ENCODE results near the gene CAMP. TPM values are rescaled to one million over a fixed set of nuclear protein-coding genes. Genes with fewer than 3 reads are reported as not detected.
A peak's percentile ranks its signal among the peaks of the same experiment; 100 is the strongest.
"Not testable (repeated sequence)": the region's sequence is repeated elsewhere in the genome, so short reads cannot be mapped to it uniquely, and the experiment has no call there.

CAMP gene
- total and polyA plus RNA-seq, 3 experiments from 2014 or later: not detected

DNA sequence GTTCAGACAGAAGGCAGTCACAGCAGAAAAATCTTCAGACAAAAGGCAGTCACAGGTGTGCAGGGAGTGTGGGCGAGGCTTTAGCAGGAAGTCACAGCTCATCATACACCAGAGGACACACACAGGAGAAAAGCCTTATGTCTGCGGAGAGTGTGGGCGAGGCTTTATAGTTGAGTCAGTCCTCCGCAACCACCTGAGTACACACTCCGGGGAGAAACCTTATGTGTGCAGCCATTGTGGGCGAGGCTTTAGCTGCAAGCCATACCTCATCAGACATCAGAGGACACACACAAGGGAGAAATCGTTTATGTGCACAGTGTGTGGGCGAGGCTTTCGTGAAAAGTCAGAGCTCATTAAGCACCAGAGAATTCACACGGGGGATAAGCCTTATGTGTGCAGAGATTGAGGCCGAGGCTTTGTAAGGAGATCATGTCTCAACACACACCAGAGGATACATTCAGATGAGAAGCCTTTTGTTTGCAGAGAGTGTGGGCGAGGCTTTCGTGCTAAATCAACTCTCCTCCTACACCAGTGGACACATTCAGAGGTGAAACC, 45.2 kb downstream of the CAMP start:
- no peak overlapping the region for H3K27ac ChIP-seq (ENCODE audit: low read depth, low read length)
- CTCF ChIA-PET: interaction anchor here (1.1 to 2.1 kb wide), 5 partner anchors 9 to 178 kb away, joined by 3 to 9 read pairs (median 4); partner anchors contain the start of genes ATRIP and NME6

DNA sequence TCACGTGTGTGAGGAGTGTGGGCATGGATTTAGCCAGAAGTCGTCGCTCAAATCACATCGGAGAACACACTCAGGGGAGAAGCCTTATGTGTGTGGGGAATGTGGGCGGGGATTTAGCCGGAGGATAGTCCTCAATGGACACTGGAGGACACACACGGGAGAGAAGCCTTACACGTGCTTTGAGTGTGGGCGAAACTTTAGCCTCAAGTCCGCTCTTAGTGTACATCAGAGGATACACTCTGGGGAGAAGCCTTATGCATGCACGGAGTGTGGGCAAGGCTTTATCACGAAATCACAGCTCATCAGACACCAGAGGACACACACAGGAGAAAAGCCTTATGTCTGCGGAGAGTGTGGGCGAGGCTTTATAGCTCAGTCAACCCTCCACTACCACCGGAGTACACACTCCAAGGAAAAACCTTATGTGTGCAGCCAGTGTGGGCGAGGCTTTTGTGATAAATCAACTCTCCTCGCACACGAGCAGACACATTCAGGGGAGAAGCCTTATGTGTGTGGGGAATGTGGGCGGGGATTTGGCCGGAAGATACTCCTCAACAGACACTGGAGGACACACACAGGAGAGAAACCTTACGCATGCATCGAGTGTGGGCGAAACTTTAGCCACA, 45.8 kb downstream of the CAMP start:
- no peaks in the 10 kb centered on the region for H3K27me3 Mint-ChIP-seq
- ChIA-PET POLR2A (interaction anchor here (0.7 to 1.2 kb wide), 5 partner anchors 25 to 171 kb away, joined by 3 to 4 read pairs (median 3); partner anchors contain the start of genes CCDC51, TMA7 and ZNF589), CTCF (interaction anchor here (1.1 to 2.1 kb wide), 6 partner anchors 9 to 178 kb away, joined by 3 to 9 read pairs (median 4); partner anchors contain the start of genes ATRIP and NME6)
- peaks cover 28 to 29% (median 28%) of the 10 kb centered on the region in 3 donors for H3K4me1 Mint-ChIP-seq
- peaks cover 0 to 25% (median 4%) of the 10 kb centered on the region in 3 donors for H3K36me3 Mint-ChIP-seq
- H3K9me3 Mint-ChIP-seq: no peaks in the 10 kb centered on the region
- peak overlapping the region; percentile 26 to 96 (median 90) for H3K27ac Mint-ChIP-seq
- H3K4me1 ChIP-seq (ENCODE audit: insufficient read depth, low read length): peaks cover 25% of the 10 kb centered on the region
- peak overlapping the region in 6 of 7 donors; percentile 45 to 82 (median 70) for H3K4me3 Mint-ChIP-seq
- peaks cover 5% of the 10 kb centered on the region for H3K36me3 ChIP-seq (ENCODE audit: insufficient read depth, low read length)
- H3K9me3 ChIP-seq (ENCODE audit: low read length): no peaks in the 10 kb centered on the region
- H3K27me3 ChIP-seq (ENCODE audit: insufficient read depth, low read length, poor library complexity, severe bottlenecking): no peaks in the 10 kb centered on the region
- H3K4me3 ChIP-seq (ENCODE audit: low read length): peak overlapping the region; percentile 46
- peak in 1 of 5 donors; percentile 21 for DNase-seq
- no peak overlapping the region for H3K27ac ChIP-seq (ENCODE audit: low read depth, low read length)

More for the DNA sequence above, 45.2 kb downstream of the CAMP start:
- DNase-seq: peak; percentile 40 to 86 (median 69)
- Mint-ChIP-seq H3K27ac (peak overlapping the region; percentile 62 to 96 (median 94)), H3K4me3 (peak overlapping the region; percentile 24 to 82 (median 69)), H3K9me3 (no peaks in the 10 kb centered on the region), H3K4me1 (peaks cover 26 to 29% (median 26%) of the 10 kb centered on the region in 3 donors), H3K27me3 (no peaks in the 10 kb centered on the region), H3K36me3 (peaks cover 0 to 30% (median 8%) of the 10 kb centered on the region in 3 donors)
- Histone ChIP-seq H3K4me1 (ENCODE audit: insufficient read depth, low read length) (peaks cover 25% of the 10 kb centered on the region), H3K36me3 (ENCODE audit: insufficient read depth, low read length) (peaks cover 5% of the 10 kb centered on the region), H3K9me3 (ENCODE audit: low read length) (no peaks in the 10 kb centered on the region), H3K27me3 (ENCODE audit: insufficient read depth, low read length, poor library complexity, severe bottlenecking) (no peaks in the 10 kb centered on the region), H3K4me3 (ENCODE audit: low read length) (peak overlapping the region; percentile 46)
- POLR2A ChIA-PET: interaction anchor here (0.5 to 1.2 kb wide), 5 partner anchors 13 to 171 kb away, joined by 3 to 4 read pairs (median 3); partner anchors contain the start of genes CCDC51, TMA7 and ZNF589

DNA sequence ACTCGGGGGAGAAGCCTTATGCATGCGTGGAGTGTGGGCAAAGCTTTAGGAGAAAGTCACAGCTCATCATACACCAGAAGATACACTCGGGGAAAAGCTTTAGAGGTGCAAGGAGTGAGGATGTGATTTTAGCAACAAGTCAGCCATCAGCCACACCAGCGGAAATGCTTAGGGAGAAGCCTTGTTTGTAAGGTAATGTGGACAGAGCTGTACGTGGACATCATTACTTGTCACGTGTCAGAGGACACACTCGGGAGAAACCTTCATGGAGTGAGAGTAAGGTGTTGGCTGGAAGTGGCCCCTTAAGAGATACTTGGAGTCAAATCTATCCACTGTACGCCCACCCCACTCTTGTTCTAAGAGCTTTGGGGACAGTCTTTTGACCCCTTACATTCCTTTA, 46.3 kb downstream of the CAMP start:
- ChIA-PET POLR2A (interaction anchor here (0.7 to 1.0 kb wide), 2 partner anchors 25 to 29 kb away, joined by 3 read pairs; partner anchors contain the start of gene ZNF589), CTCF (interaction anchor here (0.8 to 2.1 kb wide), 3 partner anchors 9 to 167 kb away, joined by 4 to 9 read pairs (median 4); no protein-coding TSS in a partner anchor)
- Histone ChIP-seq H3K36me3 (ENCODE audit: insufficient read depth, low read length) (peaks cover 5% of the 10 kb centered on the region), H3K9me3 (ENCODE audit: low read length) (no peaks in the 10 kb centered on the region), H3K27me3 (ENCODE audit: insufficient read depth, low read length, poor library complexity, severe bottlenecking) (no peaks in the 10 kb centered on the region), H3K4me3 (ENCODE audit: low read length) (peak overlapping the region; percentile 46), H3K4me1 (ENCODE audit: insufficient read depth, low read length) (peaks cover 25% of the 10 kb centered on the region), H3K27ac (ENCODE audit: low read depth, low read length) (no peak overlapping the region)
- Mint-ChIP-seq H3K4me3 (peak overlapping the region in 6 of 7 donors; percentile 29 to 82 (median 70)), H3K9me3 (no peaks in the 10 kb centered on the region), H3K27me3 (no peaks in the 10 kb centered on the region), H3K4me1 (peaks cover 28 to 29% (median 28%) of the 10 kb centered on the region in 3 donors), H3K36me3 (peaks cover 0 to 22% (median 2%) of the 10 kb centered on the region in 3 donors), H3K27ac (peak overlapping the region; percentile 58 to 96 (median 70))
- DNase-seq: no peak

DNA sequence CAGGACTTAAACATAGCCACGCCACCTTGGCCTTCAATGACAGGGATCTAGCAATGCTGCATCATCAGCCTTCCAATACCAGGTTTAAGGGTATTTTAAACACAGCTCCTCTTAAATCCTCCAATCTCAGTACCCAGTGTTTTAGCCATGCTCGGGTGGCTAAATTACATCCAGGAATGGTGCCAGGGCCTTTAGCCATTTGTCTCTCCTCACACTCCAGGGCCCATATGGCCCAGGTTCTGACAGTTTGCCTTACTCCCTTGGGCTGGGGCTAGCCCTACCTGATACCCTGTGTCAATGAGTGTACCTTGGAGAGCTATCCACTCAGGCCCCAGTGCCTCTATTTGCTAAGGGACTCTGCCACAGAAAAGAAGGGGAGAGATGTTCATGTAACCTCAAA, 47.0 kb downstream of the CAMP start:
- no peak for DNase-seq
- Histone ChIP-seq H3K4me3 (ENCODE audit: low read length) (no peak overlapping the region), H3K27me3 (ENCODE audit: insufficient read depth, low read length, poor library complexity, severe bottlenecking) (no peaks in the 10 kb centered on the region), H3K9me3 (ENCODE audit: low read length) (no peaks in the 10 kb centered on the region), H3K36me3 (ENCODE audit: insufficient read depth, low read length) (peaks cover 5% of the 10 kb centered on the region), H3K4me1 (ENCODE audit: insufficient read depth, low read length) (peaks cover 25% of the 10 kb centered on the region), H3K27ac (ENCODE audit: low read depth, low read length) (no peak overlapping the region)
- Mint-ChIP-seq H3K9me3 (no peaks in the 10 kb centered on the region), H3K36me3 (peaks cover 0 to 22% (median 2%) of the 10 kb centered on the region in 3 donors), H3K27me3 (no peaks in the 10 kb centered on the region), H3K4me1 (peaks cover 28 to 29% (median 28%) of the 10 kb centered on the region in 3 donors), H3K4me3 (no peak overlapping the region), H3K27ac (peak overlapping the region in 5 of 8 donors; percentile 20 to 66 (median 58))
- ChIA-PET CTCF (interaction anchor here (0.8 to 4.5 kb wide), 5 partner anchors 8 to 166 kb away, joined by 3 to 33 read pairs (median 4); no protein-coding TSS in a partner anchor), POLR2A (no interaction called here)

DNA sequence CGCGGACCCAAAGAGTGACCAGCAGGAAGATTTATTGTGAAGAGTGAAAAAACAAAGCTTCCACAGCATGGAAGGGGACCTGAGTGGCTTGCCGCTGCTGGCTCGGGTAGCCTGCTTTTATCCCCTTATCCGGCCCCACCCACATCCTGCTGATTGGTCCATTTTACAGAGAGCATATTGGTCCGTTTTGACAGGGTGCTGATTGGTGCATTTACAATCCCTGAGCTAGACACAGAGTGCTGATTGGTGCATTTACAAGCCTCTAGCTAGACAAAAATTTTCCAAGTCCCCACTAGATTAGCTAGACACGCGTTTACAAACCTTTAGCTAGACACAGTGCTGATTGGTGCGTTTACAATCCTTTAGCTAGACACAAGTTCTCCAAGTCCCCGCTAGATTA, 47.9 kb downstream of the CAMP start:
- POLR2A ChIA-PET; H3K27me3 ChIP-seq (ENCODE audit: insufficient read depth, low read length, poor library complexity, severe bottlenecking); H3K27ac ChIP-seq (ENCODE audit: low read depth, low read length); H3K9me3 ChIP-seq (ENCODE audit: low read length); H3K9me3 Mint-ChIP-seq; H3K27me3 Mint-ChIP-seq; H3K4me3 ChIP-seq (ENCODE audit: low read length); DNase-seq; H3K4me3 Mint-ChIP-seq; H3K36me3 ChIP-seq (ENCODE audit: insufficient read depth, low read length); H3K27ac Mint-ChIP-seq: not testable (repeated sequence)
- CTCF ChIA-PET: interaction anchor here (1.0 to 4.5 kb wide), 4 partner anchors 8 to 236 kb away, joined by 3 to 33 read pairs (median 4); no protein-coding TSS in a partner anchor
- Mint-ChIP-seq H3K36me3 (peaks cover 0 to 15% (median 2%) of the 10 kb centered on the region in 3 donors), H3K4me1 (peaks cover 28 to 29% (median 28%) of the 10 kb centered on the region in 3 donors)
- peaks cover 25% of the 10 kb centered on the region for H3K4me1 ChIP-seq (ENCODE audit: insufficient read depth, low read length)

DNA sequence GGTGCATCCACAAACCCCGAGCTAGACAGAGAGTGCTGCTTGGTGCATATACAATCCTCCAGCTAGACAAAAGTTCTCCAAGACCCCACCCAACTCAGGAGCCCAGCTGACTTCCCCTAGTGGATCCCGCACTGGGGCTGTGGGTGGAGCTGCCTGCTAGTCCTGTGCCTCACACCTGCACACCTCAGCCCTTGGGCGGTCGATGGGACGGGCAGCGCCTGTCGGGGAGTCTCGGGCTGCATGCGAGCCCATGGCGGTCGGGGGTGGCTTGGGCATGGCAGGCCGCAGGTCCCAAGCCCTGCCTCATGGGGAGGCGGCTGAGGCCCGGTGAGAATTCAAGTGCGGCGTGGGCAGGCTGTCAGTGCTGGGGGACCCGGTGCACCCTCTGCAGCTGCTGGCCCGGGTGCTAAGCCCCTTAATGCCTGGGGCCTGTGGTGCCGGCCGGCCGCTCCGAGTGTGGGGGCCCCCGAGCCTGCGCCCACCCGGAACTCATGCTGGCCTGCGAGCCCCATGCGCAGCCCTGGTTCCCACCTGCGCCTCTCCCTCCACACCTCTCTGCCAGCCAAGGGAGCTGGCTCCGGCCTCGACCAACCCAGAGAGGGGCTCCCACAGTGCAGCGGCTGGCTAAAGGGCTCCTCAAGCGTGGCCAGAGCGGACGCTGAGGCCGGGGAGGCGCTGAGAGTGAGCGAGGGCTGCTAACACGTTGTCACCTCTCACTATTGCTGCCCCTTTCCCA, 48.6 kb downstream of the CAMP start:
- CTCF ChIA-PET: interaction anchor here (1.0 to 4.5 kb wide), 5 partner anchors 9 to 235 kb away, joined by 3 to 33 read pairs (median 4); no protein-coding TSS in a partner anchor
- DNase-seq: no peak
- Histone ChIP-seq H3K27me3 (ENCODE audit: insufficient read depth, low read length, poor library complexity, severe bottlenecking) (no peaks in the 10 kb centered on the region), H3K27ac (ENCODE audit: low read depth, low read length) (no peak overlapping the region), H3K4me3 (ENCODE audit: low read length) (no peak overlapping the region), H3K4me1 (ENCODE audit: insufficient read depth, low read length) (peaks cover 25% of the 10 kb centered on the region), H3K36me3 (ENCODE audit: insufficient read depth, low read length) (peaks cover 1% of the 10 kb centered on the region), H3K9me3 (ENCODE audit: low read length) (no peaks in the 10 kb centered on the region)
- peaks cover 0 to 4% of the 10 kb centered on the region in 2 donors for H3K27me3 Mint-ChIP-seq
- no peak overlapping the region for H3K4me3 Mint-ChIP-seq
- H3K9me3 Mint-ChIP-seq: no peaks in the 10 kb centered on the region
- H3K36me3 Mint-ChIP-seq: peaks cover 0 to 8% (median 2%) of the 10 kb centered on the region in 3 donors
- H3K4me1 Mint-ChIP-seq: peaks cover 27 to 28% (median 28%) of the 10 kb centered on the region in 3 donors
- no peak overlapping the region for H3K27ac Mint-ChIP-seq
- POLR2A ChIA-PET: no interaction called here

DNA sequence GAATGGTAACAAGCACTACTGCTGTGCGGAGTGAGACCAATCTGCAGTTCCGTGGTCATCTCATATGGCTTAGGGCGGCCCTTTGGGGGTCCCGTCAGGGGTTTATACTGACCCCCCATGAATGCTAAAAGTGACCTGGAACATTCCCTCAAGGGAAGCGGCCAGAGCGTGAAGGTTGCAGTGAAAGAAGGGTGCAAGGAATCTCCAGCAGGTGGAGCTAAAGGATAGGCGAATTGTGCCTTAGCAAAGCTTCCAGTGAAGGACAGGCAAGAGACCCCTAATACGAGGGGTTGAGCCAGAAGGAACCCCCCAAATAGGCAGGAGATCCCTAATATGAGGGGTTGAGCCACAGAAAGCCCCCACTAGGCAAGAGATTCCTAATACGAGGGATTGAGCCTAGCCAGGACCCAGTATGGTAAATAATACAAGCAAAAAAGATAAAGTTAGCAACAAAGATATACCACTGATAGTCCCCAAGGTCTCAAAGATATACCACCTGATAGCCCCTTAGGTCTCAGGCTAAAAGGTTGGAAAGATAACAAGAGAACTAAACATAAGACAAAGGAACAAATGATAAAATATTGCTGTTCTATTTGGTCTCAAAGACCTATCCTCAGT, 50.4 kb downstream of the CAMP start:
- Histone ChIP-seq H3K27ac (ENCODE audit: low read depth, low read length) (no peak overlapping the region), H3K27me3 (ENCODE audit: insufficient read depth, low read length, poor library complexity, severe bottlenecking) (no peaks in the 10 kb centered on the region), H3K9me3 (ENCODE audit: low read length) (no peaks in the 10 kb centered on the region), H3K36me3 (ENCODE audit: insufficient read depth, low read length) (no peaks in the 10 kb centered on the region), H3K4me1 (ENCODE audit: insufficient read depth, low read length) (peaks cover 16% of the 10 kb centered on the region), H3K4me3 (ENCODE audit: low read length) (no peak overlapping the region)
- Mint-ChIP-seq H3K27me3 (peaks cover 0 to 4% of the 10 kb centered on the region in 2 donors), H3K4me1 (peaks cover 13 to 17% (median 16%) of the 10 kb centered on the region in 3 donors), H3K4me3 (no peak overlapping the region), H3K36me3 (peaks cover 0 to 2% (median 1%) of the 10 kb centered on the region in 3 donors), H3K27ac (peak overlapping the region in 2 of 8 donors; percentile 29 to 47), H3K9me3 (no peaks in the 10 kb centered on the region)
- ChIA-PET CTCF (interaction anchor here (0.6 to 4.5 kb wide), 9 partner anchors 9 to 283 kb away, joined by 3 to 33 read pairs (median 4); partner anchors contain the start of genes PFKFB4 and SHISA5), POLR2A (no interaction called here)
- DNase-seq: peak; percentile 13 to 62 (median 50)
